GM12872 (cell line): ENCODE data around the gene KRT17.

ENCODE experiments used
- CTCF ChIP-seq: IDR thresholded peaks from 3 replicates; pipeline ENCODE4 v1.5.1; 2011; ENCODE audit warnings: low read depth, mild to moderate bottlenecking, low read length, moderate library complexity; ENCODE audit not compliant: insufficient read depth

KRT17 gene

DNA sequence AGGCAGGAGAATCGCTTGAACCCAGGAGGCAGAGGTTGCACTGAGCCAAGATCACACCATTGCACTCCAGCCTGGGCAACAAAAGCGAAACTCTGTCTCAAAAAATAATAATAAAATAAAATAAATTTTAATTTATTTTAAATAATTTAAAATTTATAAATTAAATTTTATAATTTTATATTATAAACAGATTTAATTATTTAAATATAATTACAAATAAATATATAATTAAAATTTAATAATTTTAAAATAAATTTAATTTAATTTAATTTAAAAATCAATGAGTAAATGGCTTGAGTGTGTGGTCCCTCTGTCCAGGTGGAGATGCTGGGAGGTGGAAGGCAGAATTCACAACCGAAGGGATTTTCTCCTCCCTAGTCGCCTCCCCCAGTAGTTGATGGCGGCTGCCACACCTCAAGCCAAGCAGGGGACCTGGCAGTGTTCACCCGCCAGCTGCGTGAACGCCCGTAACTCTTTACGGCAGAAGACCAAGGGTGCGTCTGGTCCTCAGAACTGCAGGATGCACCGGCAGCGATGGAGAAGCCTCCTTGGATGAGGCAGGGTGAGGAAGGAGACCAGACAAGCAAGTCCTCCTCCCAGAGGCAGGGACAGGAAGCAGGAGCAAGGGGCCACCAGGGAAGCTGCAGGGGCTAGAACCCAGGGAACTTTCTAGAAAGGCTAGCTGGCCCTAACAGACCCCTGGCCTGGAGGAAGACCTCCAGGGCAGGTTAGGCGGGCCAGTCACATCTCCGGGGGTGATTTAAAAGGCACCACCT is 22.9 kb upstream of the KRT17 start:
- TF ChIP-seq CTCF: no peak

DNA sequence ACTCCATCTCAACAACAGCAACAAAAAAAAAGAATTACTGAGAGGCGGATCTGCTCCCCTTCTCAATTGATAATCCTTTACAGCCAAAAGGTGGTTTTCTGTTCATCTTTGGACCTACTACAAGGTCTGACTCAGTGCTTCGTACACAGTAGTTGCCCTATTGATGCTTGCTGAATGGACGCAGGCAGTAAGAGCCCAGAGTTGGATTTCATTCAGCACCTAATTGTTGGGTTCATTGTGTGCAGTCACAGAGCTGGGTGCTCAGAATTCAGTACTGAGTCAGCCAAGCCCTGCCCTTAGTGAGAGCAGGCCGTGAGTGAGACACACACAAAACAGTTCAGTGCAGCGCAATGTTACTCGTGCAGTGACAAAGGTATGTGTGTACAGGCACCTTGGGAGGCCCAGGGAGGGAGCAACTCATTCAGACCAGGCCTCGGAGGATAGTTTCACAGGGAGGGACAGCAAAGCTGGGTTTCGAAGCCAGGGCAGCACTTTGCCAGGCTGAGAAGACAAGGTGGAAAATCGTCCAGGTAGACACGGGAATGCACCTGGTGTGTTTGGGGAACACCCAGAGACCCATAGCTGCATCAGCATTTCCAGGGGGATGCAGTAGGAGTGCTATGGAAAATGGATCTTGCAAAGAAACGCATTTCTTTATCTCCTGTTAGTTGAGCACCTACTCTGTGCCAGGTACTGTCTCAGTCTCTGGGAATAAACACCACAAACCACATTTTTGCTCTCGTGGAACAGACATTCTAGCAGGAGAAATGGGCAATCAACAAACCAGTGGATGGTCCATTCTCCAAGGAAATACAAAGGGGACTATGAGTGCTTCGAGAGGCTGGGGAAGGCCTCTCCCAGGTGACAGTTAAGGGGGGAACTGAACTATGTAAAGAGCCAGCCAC is 18.1 kb upstream of the KRT17 start:
- TF ChIP-seq CTCF: no peak

GRCh38 chr17:41639492-41640473 is 15.4 kb upstream of the KRT17 start:
- TF ChIP-seq CTCF: no peak

DNA sequence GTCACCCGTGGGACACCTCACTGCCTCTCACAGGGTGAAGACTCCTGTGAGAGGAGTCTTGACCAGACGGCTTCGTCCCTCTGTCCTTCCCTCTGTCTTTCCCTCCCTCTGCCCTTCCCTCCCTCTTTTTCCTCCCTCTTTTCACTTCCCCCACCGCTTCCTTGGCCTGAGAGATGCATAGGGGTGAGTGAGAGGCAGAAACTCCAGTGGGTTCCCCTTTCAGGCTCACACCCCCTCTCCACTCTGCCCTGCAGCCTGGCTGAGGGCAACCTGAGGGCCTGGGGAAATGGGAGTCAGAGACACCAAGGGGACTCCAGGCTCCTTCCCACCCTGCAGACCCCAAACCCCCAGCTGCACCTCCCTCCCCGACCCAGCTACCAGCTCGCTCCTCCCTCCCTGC is 14.6 kb upstream of the KRT17 start:
- TF ChIP-seq CTCF: no peak

- TF ChIP-seq CTCF: no peak
These were observed 13.8 kb upstream of the KRT17 start for GRCh38 chr17:41638194-41638593.

- no peak for TF ChIP-seq CTCF
These were observed 12.3 kb upstream of the KRT17 start for GRCh38 chr17:41636652-41637051.
